ENCODE results near the gene NUP210L.

NUP210L gene

GRCh38 chr1:154154534-154155191, at the start of gene NUP210L:
NUP210L (minus strand) TSS chr1:154155073.
- no peak for DNase-seq (ENCODE audit: low read depth in 2 of 2)

- DNase-seq (ENCODE audit: low read depth in 2 of 2): no peak
Observed at GRCh38 chr1:154199563-154199879, 44.6 kb upstream of the NUP210L start.

GRCh38 chr1:154198756-154199562, 44.1 kb upstream of the NUP210L start:
- DNase-seq (ENCODE audit: low read depth in 2 of 2): no peak

GRCh38 chr1:154193821-154194220, 38.9 kb upstream of the NUP210L start:
- no peak for DNase-seq (ENCODE audit: low read depth in 2 of 2)

GRCh38 chr1:154192476-154192875, 37.6 kb upstream of the NUP210L start:
- DNase-seq (ENCODE audit: low read depth in 2 of 2): no peak

GRCh38 chr1:154191990-154192461, 37.2 kb upstream of the NUP210L start, which contains the start of gene TPM3:
TPM3 (minus strand) TSS chr1:154192100; CDS start chr1:154192018, 82 bp downstream.
- DNase-seq (ENCODE audit: low read depth in 2 of 2): no peak

- DNase-seq (ENCODE audit: low read depth in 2 of 2): no peak
Observed at GRCh38 chr1:154190550-154190949, 35.7 kb upstream of the NUP210L start.

- DNase-seq (ENCODE audit: low read depth in 2 of 2): no peak
Observed at GRCh38 chr1:154186852-154187501, 32.1 kb upstream of the NUP210L start.

GRCh38 chr1:154186177-154186576, 31.3 kb upstream of the NUP210L start:
- DNase-seq (ENCODE audit: low read depth in 2 of 2): peak; percentile 52 to 67

GRCh38 chr1:154183046-154183915, 28.4 kb upstream of the NUP210L start:
- DNase-seq (ENCODE audit: low read depth in 2 of 2): peak; percentile 94 to 95

- peak; percentile 76 to 78 for DNase-seq (ENCODE audit: low read depth in 2 of 2)
Observed at GRCh38 chr1:154182344-154183045, 27.6 kb upstream of the NUP210L start.

- DNase-seq (ENCODE audit: low read depth in 2 of 2): no peak
Observed at GRCh38 chr1:154181944-154182343, 27.1 kb upstream of the NUP210L start.

- no peak for DNase-seq (ENCODE audit: low read depth in 2 of 2)
Observed at GRCh38 chr1:154179946-154180687, 25.2 kb upstream of the NUP210L start.

GRCh38 chr1:154178911-154179811, 24.3 kb upstream of the NUP210L start:
- DNase-seq (ENCODE audit: low read depth in 2 of 2): no peak

GRCh38 chr1:154178013-154178412, 23.1 kb upstream of the NUP210L start:
- no peak for DNase-seq (ENCODE audit: low read depth in 2 of 2)

- no peak for DNase-seq (ENCODE audit: low read depth in 2 of 2)
Observed at GRCh38 chr1:154176337-154176736, 21.5 kb upstream of the NUP210L start.

GRCh38 chr1:154174654-154175053, 19.8 kb upstream of the NUP210L start:
- DNase-seq (ENCODE audit: low read depth in 2 of 2): no peak

- DNase-seq (ENCODE audit: low read depth in 2 of 2): no peak
Observed at GRCh38 chr1:154171880-154172279, 17.0 kb upstream of the NUP210L start.

GRCh38 chr1:154171223-154171583, 16.3 kb upstream of the NUP210L start:
- DNase-seq (ENCODE audit: low read depth in 2 of 2): no peak

All from stimulated activated CD4-positive, alpha-beta T cell treated with anti-CD3 and anti-CD28 coated beads, Interleukin-15, amount 100 ng/mL, for 48 hours (primary cell).